ENCODE measurements around the gene SMAGP.
"Not testable (repeated sequence)": the region's sequence is repeated elsewhere in the genome, so short reads cannot be mapped to it uniquely, and the experiment has no call there.

Gene SMAGP, protein sequence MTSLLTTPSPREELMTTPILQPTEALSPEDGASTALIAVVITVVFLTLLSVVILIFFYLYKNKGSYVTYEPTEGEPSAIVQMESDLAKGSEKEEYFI

DNA sequence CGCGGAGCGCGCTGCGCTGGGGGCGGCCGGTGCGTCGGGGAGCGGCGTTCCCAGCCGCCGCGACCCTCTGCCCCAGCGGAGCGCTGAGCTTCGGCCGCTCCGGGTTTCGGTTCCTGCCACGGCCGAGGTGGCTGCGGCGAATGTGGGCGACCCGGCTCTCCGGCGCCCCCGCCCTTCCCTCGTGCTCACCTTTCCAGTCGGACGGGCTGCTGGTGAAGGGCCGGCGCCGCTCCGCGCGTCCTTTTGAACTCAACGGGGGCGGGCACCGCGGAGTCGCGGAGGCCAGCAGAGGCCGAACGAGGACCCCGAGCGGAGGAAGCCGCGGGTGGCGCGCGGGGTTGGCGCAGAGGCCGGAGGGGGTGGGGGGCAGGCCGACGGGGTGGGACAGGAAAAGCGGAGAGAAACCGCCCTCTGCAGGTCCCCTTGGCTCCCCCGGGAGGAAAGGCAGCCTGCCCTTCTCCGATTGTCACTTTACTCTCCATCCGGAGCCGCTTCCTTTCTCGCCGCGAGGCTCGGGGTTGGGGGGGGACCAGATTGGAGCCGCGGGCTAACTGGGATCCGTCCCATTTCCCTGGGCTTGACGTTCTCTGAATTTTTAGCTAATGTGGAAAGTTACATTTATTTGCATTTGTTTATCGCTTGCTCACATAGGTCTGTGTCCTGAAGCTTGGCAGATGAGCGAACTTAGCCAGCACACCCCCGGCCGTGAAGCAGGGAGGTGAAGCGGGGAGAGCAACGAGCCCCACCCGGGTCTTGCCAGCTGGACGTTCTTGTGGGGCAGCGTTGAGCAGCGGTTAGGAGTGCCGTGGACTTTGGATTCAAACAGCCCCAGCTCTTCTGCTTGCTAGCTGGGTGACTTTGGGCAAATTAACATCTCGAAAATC is at the start of gene SMAGP:
Gene SMAGP (minus strand): TSS at position 349 of the 884 bp plus-strand sequence. CDS start 1,137 bp downstream, outside the sequence.
- Histone ChIP-seq H3K9me3 (ENCODE audit: control insufficient read depth, low read length) (no peaks in the 10 kb centered on the region), H3K27ac (peak within 1 kb of the TSS; percentile 34), H3K9ac (no peak within 1 kb of the TSS), H2AFZ (peak within 1 kb of the TSS; percentile 93), H3K4me3 (ENCODE audit: low read depth, low read length) (peak within 1 kb of the TSS; percentile 60), H3K4me1 (peaks cover 4% of the 10 kb centered on the region), H3K27me3 (ENCODE audit: control insufficient read depth, insufficient read depth, low read length) (no peaks in the 10 kb centered on the region), H3K36me3 (ENCODE audit: control insufficient read depth, insufficient read depth, low read length) (no peaks in the 10 kb centered on the region), H3K4me2 (ENCODE audit: low read length) (peak within 1 kb of the TSS; percentile 79), H3K79me2 (no peaks in the 10 kb centered on the region)
- TF ChIP-seq CTCF (IDR thresholded peaks at IDR 0.05): no peak

DNA sequence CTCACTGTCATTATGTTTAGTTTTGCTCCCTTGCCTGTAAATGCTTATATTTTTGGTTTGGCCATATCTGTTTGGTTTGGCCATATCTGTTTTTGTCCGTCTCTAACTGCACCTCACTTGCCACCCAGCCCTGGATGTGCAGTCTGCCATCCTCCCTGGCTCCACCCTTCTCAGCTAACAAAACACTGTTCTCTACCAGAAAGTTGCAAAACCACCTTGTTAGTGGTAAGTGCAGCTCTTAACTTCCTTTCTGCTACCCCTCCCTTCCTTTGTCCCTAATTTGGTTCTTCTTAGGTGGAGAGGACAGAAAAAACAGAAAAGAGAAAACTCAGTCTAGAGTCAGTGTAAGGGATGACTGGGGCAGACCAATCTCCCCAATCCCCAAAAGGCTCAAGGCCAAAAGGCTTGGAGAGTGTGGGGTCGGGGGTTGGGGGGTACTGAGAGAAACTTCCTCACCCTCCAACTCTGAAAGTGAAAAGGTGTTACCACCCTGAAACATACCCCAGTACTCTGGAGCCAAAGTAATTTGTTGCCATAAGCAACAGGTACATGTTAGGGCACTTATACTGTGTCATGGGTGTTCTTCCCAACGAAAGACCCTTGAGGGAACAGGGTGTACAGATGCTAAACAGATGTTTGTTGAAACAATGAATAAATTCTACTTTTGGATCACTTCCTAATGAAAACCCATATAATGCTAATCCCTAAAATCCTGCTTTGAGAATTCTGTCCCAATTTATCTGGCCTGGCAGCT is 48.8 kb upstream of the SMAGP start:
- no peaks in the 10 kb centered on the region for H3K36me3 ChIP-seq (ENCODE audit: control insufficient read depth, insufficient read depth, low read length)
- no peak overlapping the region for H3K4me2 ChIP-seq (ENCODE audit: low read length)
- no peak overlapping the region for H3K4me3 ChIP-seq (ENCODE audit: low read depth, low read length)
- TF ChIP-seq CTCF (IDR thresholded peaks at IDR 0.05): no peak
- H3K9me3 ChIP-seq (ENCODE audit: control insufficient read depth, low read length): no peaks in the 10 kb centered on the region
- no peak overlapping the region for H3K27ac ChIP-seq
- H2AFZ ChIP-seq: no peak overlapping the region
- H3K9ac ChIP-seq: no peak overlapping the region
- H3K79me2 ChIP-seq: no peaks in the 10 kb centered on the region
- H3K4me1 ChIP-seq: no peaks in the 10 kb centered on the region
- H3K27me3 ChIP-seq (ENCODE audit: control insufficient read depth, insufficient read depth, low read length): no peaks in the 10 kb centered on the region

GRCh38 chr12:51318057-51318806 is 48.0 kb upstream of the SMAGP start:
- not testable (repeated sequence) for H3K79me2 ChIP-seq; H3K9ac ChIP-seq; H3K4me3 ChIP-seq (ENCODE audit: low read depth, low read length); H3K9me3 ChIP-seq (ENCODE audit: control insufficient read depth, low read length); H3K4me1 ChIP-seq; H3K36me3 ChIP-seq (ENCODE audit: control insufficient read depth, insufficient read depth, low read length); H3K4me2 ChIP-seq (ENCODE audit: low read length); H3K27ac ChIP-seq; H2AFZ ChIP-seq; H3K27me3 ChIP-seq (ENCODE audit: control insufficient read depth, insufficient read depth, low read length)

GRCh38 chr12:51311389-51311788 is 41.2 kb upstream of the SMAGP start:
- H3K79me2 ChIP-seq: no peaks in the 10 kb centered on the region
- no peak overlapping the region for H2AFZ ChIP-seq
- H3K4me3 ChIP-seq (ENCODE audit: low read depth, low read length): no peak overlapping the region
- no peak overlapping the region for H3K27ac ChIP-seq
- no peaks in the 10 kb centered on the region for H3K36me3 ChIP-seq (ENCODE audit: control insufficient read depth, insufficient read depth, low read length)
- H3K27me3 ChIP-seq (ENCODE audit: control insufficient read depth, insufficient read depth, low read length): no peaks in the 10 kb centered on the region
- H3K9me3 ChIP-seq (ENCODE audit: control insufficient read depth, low read length): no peaks in the 10 kb centered on the region
- H3K4me1 ChIP-seq: no peaks in the 10 kb centered on the region
- no peak for TF ChIP-seq CTCF (IDR thresholded peaks at IDR 0.05)
- H3K9ac ChIP-seq: no peak overlapping the region
- no peak overlapping the region for H3K4me2 ChIP-seq (ENCODE audit: low read length)

All from parathyroid adenoma (tissue), 2 donors.